HG02973 (cell line): ENCODE results near the gene ACE.

Source experiments
- ATAC-seq: cut with Tn5 transposase; IDR thresholded peaks from one replicate; pipeline ENCODE4 v1.9.1; 2021; ENCODE audit warnings: moderate library complexity; ENCODE audit not compliant: unreplicated experiment

Gene ACE

DNA sequence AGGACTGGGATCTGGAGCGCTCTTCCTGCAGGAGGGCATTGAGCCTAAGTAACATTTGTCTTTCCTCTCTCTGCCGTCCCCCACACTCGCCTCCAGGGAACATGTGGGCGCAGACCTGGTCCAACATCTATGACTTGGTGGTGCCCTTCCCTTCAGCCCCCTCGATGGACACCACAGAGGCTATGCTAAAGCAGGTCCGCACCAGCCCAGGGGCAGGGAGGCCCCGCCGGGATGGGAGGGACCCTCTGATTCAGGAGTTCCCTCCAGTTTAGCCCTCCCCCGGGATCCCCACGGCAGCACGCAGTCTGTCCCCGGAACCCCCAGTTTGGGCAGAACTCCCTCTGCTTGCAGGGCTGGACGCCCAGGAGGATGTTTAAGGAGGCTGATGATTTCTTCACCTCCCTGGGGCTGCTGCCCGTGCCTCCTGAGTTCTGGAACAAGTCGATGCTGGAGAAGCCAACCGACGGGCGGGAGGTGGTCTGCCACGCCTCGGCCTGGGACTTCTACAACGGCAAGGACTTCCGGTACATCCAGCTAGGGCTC lies 14.1 kb downstream of the ACE start:
- no peak for ATAC-seq

DNA sequence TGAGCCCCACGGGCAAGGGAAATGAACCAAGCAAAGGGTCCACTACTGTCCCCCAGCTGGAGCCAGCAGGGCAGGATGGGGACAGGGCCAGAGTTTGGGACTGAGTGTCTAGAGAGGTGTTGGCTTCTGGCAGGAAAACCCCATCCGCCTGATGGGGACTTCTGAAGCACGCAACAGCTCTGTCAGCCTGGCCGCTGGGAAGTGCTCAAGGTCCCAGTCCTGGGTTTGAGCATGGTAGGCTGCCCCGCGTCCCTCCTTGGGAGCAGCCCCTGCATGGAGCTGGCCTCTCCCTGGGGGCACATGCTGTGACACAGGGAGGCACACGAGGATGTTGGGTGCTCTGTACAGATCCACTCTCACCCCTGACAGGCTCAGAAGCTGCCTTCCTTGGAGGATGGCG lies 14.6 kb downstream of the ACE start:
- ATAC-seq, result no peak

DNA sequence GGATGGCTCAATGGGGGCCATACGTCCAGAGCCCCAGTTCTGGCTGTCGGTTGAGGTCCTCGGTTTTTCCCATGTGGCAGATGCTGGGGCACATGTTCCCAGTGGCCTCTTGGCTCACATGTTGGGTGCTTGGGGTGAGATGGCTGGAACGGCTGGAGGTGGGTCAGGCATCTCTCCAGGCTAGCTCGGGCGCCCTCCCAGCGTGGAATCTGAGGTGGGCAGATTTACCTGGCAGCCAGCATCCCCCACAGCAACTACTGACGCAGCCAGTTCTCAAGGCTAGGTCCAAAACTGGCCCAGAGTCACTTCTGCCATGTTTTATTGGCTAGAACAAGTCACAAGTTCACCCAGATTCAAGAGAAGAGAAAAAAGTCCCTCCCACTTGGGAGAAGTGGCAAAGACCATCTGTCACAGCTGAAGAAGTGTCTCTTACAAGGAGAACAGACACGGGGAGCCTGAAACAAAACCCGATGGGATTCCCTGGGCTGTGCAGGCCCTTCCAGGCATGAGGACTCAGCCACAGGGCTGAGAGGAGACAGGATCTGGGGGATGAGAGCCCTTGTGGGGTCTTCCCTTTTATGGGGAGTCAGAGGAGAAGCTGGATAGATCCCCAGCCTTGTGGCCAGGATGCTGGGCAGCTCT lies 15.2 kb downstream of the ACE start:
- no peak for ATAC-seq

DNA sequence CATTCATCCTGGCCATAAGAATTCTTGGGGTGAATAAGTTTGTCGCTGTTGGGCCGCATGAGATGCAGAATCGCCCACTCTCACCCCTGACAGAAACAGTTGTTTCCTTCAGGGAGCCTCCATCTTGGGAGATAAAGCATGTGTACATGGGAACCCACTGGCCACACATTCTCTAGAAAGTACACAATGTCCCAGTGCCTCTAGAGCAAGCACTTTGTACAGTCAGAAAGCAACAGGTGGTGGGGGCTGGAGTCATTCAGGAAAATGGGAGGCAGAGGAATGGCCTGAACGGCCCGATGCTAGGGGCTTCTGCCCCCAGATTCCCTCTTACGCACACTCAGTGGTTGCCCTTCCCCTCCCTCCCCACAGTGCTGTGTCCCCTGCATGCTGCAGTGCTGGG lies 16.1 kb downstream of the ACE start:
- ATAC-seq, result no peak

DNA sequence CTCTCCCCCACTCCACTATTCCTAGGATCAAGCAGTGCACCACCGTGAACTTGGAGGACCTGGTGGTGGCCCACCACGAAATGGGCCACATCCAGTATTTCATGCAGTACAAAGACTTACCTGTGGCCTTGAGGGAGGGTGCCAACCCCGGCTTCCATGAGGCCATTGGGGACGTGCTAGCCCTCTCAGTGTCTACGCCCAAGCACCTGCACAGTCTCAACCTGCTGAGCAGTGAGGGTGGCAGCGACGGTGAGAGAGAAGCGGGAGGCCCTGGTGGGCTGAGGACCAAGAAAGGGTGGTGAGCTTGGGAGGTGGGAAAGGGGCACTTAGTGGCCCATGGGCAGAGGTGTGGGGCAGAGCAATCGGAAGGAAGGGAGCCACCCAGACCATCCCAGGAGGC lies 16.6 kb downstream of the ACE start:
- no peak for ATAC-seq

DNA sequence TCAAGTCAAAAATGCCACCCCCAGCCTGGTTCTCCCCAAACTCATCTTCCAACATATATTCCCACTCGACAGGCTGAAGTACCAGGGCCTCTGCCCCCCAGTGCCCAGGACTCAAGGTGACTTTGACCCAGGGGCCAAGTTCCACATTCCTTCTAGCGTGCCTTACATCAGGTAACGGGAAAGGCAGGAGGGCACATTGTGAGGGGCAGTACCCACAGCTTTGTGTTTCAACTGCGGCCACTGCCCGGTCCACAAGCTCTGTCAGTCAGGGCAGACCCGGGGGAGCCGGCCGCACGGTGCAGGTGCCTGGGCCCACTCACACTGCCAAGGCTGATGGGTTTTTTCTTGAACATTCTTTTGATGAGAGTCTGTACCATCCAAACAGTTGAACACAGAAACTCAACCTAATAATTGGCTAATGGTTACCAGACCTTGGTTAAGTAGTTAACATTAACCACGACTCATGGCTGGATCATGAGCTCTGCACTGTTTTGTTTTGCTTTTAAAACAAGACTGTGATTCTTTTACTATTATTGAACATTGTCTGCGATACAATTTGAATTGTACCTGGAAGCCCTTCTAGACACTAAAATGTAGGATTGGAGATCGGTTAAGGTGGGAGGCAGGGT lies 17.6 kb downstream of the ACE start:
- ATAC-seq, result no peak

DNA sequence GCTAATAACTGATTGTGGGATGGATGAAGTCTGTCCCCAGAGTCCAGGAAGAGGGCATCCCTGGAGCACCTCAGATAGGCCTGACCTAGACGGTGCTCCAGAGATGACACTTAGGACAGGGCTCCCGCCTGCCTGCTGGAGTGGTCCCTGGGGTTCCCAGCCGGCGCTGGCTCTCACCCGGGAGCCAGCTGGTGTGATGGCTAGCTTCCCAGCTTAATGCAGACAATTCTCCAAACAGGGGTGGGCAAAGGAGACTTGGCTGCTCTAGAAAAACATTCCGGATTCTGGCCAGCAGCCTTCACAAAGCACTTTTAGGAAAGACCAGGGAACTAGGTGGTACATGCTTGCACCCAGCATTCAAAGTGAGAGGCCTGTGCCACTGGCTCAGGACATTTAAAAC lies 18.6 kb downstream of the ACE start:
- ATAC-seq, result no peak

DNA sequence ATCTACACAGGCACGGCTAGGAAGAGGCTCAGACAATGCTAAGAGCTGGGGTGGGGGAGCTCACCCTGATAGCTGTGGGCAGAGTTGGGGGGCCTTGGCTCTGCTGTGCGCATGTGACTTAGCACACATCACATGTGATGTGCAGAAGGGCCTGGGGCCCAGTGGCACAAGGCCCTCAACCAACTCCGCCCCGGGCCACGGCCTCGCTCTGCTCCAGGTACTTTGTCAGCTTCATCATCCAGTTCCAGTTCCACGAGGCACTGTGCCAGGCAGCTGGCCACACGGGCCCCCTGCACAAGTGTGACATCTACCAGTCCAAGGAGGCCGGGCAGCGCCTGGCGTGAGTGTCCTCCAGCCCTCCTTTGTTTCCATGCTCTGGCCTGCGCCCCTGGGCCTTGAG lies 19.3 kb downstream of the ACE start:
- ATAC-seq, result no peak

DNA sequence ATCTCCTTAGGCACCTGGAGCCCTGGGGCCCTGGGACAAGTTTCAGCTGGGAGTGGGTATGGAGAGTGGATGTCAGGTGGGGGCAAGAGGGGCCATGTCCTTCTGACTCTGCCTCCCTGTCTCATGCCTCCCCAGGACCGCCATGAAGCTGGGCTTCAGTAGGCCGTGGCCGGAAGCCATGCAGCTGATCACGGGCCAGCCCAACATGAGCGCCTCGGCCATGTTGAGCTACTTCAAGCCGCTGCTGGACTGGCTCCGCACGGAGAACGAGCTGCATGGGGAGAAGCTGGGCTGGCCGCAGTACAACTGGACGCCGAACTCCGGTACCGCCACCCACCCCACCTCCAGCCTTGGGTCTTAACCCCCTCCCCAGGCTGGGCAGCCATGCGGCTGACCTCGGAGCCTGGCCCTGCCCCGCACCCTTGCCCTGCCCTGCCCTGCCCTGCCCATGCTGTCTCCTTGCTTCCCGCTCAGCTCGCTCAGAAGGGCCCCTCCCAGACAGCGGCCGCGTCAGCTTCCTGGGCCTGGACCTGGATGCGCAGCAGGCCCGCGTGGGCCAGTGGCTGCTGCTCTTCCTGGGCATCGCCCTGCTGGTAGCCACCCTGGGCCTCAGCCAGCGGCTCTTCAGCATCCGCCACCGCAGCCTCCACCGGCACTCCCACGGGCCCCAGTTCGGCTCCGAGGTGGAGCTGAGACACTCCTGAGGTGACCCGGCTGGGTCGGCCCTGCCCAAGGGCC lies 20.0 kb downstream of the ACE start:
- no peak for ATAC-seq

DNA sequence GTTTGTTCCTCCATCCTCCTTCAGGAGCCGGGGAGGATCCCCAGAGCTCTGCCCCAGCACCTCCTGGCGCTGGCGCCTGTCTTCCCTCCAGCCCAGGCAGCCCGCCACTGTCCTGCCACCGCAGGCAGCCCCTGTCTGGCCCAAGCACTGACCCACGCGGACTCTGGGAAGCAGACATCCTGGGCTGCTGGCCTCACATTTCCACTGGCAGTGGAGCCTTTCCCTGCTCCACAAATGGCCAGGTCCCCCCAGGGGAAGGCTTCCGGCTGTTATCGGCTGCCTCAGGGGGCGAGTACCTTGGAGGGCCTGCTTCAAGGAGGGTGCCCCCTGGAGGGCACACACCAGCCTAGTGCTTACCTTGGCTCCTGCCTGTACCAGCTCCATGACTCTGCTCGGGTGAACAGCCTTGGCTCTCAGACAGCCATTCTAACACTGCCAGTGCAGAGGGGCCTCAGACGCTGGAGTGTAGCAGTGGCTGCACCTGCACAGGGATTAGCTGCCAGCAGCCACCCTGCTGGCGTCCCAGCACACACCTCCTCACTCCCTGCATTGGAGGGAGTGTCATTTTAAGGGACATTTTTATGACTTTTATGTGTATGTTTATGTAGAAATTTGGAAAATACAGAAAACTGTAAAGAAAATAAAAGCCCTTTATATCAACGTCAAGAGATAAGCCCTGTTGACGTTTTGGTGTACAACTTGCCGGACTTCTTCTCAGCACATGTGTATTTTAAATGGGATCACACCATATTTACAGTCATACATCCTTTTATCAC lies 21.0 kb downstream of the ACE start:
- ATAC-seq, result no peak

DNA sequence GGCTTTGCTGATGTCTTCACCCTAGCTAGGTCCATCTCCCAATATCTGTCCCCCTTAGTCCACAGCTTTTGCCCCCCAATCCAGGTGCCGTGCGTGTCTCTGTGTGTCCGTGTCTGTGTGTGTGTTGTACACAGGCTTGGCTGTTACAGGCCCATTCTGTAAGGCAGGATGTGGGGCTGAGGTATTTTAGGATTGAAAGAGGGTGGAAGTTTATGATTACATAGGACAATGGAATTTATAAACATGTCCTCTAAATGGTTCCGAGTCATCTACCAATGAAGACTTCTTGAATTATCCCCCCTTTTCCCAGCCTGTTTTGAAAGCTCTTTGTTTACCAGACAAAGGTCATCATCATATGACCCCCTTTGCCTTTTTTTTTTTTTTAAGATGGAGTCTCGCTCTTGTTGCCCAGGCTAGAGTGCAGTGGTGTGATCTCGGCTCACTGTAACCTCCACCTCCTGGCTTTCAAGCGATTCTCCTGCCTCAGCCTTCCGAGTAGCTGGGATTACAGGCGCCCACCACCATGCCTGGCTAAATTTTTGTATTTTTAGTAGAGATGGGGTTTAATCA lies 21.9 kb downstream of the ACE start:
- no peak for ATAC-seq

DNA sequence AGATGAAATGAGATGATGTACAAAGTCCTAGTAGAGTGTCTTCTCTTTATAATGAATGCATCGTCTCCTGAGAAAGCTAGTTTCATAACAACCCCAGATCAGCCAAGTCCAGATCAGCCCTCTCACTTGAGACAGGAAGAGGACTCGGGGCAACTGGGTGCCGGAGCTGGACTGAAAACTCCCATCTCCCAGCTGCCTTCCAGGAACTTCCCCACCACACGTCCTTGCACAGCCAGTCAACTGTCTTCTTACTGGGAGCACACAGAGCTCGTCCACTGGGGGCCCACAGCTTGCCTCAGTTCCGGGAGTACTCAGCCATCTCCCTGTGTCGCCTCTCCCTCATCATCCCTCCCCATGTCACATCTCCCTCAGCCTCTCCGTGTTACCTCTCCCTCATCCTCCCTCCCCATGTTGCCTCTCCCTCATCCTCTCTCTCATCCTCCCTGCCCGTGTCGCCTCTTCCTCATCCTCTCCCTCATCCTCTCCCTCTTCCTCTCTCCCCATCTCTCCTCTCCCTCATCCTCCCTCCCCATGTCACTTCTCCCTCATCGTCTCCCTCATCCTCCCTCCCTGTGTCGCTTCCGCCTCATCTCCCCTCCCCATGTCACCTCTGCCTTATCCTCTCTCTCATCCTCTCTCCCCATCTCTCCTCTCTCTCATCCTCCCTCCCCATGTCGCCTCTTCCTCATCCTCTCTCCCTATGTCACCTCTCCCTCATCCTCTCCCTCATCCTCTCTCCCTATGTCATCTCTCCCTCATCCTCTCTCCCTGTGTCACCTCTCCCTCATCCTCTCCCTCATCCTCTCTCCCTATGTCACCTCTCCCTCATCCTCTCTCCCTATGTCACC lies 23.9 kb downstream of the ACE start:
- no peak for ATAC-seq

DNA sequence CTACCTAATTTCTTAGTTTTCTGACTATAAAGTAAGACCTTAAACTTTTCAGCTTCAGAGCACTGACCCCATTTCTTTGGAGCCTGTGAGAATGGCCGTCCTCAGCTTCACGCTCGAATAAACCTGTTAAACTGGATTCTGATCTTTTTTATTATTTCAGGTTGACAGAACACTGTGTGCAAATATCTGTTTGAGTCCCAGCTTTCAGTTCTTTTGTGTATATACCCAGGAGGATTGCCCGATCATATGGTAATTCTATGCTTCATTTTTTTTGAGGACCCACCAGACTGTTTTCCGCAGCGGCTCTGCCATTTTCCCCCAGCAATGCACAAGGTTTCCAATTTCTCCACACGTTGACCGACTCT lies 26.5 kb downstream of the ACE start:
- ATAC-seq, result no peak

DNA sequence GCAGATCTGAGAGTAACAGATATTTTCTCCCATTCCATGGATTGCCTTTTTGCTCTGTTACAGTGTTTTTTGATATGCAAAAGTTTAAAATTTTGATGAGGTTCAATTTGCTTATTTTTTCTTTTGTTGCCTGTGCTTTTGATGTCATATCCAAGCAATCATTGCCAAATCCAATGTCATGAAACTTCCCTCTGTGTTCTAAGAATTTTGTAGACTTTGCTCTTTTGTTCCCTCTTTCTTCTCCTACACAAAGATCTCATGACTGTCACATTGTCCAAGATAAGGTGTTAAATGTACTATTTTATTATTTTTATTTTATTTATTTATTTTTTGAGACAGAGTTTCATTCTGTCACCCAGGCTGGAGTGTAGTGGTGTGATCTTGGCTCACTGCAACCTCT lies 27.4 kb downstream of the ACE start:
- ATAC-seq, result no peak

DNA sequence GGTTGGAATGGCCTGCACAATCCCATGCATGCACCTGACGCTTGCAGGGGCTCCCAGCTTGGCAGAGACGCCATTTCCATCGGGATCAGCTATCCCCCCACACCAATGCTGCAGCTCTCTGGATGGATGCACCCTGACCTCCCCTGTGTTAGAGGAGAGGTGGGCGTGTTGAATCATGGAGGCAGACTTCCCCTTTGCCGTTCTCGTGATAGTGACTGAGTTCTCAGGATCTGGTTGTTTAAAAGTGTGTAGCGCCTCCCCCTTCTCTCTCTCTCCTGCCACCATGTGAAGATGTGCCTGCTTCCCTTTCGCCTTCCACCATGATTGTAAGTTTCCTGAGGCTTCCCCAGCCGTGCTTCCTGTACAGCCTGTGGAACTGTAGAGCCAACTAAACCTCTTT lies 28.5 kb downstream of the ACE start:
- ATAC-seq, result no peak

DNA sequence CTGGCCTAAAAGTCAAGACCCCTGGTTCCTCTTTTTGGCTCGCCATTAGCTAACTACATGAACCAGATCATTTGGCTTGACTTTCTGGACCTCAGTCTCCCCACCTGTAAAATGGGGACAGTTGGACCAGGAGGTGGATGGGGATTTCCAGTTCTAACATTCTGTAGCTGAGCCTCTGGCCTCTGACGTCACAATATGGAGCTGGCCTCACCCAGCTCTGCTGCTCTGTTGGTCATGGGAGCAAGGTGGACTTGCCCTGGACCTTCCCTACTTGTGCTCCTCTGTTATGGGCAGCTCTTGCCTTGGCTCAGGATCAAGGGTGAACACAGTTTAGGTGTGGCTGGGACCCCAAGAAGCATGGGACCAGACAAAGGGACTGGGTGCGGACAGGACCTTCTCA lies 29.8 kb downstream of the ACE start:
- ATAC-seq, result no peak

DNA sequence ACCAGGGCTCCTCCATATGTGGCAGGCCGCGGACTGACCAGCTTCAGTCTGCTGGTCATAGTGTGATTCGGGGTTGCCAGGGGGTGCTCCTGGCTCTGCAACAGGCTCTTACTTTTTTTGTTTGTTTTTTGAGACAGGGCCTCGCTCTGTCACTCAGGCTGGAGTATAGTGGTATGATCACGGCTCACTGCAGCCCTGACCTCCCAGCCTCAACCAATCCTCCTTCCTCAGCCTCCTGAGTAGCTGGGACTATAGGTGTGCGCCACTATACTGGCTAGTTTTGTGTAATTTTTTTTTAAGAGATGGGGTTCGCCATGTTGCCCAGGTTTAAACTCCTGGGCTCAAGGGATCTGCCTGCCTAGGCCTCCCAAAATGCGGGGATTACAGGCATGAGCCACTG lies 34.5 kb downstream of the ACE start:
- ATAC-seq, result no peak

DNA sequence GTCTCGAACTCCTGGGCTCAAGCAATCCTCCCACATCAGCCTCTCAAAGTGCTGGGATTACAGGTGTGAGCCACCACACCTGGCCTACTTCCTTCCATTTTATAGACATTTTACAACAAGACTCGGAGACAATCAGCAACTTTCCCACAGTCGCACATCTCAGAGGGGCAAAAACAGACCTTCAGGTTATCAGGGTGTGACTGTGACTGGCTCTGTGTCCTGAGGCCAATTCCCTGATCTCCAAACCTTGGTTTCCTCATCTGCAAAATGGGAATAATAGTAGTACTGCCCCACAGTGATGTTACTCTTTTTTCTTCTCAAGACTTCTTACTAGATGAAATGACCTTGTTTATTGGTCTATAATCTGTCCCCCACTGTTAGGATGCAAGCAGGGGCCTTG lies 35.5 kb downstream of the ACE start:
- no peak for ATAC-seq

DNA sequence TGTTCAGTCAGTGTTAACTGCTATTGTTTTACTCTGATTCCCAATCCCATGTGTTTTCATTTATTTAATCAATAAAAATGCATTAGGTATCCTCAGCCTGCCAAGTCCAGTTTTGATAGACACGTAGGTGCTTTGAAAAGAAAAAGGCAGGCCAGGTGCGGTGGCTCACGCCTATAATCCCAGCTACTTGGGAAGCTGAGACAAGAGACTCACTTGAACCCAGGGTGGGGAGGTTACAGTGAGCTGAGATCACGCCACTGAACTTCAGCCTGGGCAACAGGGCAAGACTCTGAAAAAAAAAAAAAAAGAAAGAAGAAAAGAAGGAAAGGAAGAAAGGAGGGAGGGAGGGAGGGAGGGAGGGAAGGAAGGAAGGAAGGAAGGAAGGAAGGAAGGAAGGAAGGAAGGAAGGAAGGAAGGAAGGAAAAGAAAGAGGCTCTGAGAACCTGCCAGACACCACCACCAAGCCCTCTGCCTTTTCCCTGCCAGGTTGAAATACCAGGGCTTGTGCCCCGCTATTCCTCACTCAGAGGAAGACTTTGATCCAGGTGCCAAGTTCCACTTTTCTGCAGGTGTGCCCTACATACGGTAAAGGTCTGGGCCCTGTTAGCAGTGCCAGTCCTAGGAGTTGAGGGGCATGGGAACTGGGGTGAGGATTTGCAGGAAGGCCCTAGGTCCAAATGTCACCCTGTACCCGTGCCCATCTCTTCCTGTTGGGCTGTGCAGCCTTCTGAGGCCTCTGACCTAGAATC lies 36.2 kb downstream of the ACE start:
- ATAC-seq, result no peak

DNA sequence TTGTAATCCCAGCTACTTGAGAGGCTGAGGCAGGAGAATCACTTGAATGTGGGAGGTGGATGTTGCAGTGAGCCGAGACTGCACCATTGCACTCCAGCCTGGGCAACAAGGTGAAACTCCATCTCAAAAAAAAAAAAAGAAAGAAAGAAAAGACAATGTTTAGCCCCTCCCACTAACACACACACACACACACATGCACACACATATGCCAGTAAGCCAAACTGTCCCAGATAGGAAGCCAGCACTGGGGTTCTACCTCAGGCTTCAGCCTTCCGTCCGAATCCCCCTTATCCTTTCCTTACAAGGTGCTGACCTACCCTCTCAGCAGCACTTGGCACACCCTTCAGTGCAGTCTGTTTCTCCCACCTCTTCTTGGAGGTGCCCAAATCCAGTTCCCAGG lies 37.6 kb downstream of the ACE start:
- ATAC-seq, result no peak
